Measurements from ENCODE around the gene DNAI1.
"Not testable (repeated sequence)": the region's sequence is repeated elsewhere in the genome, so short reads cannot be mapped to it uniquely, and the experiment has no call there.

Gene DNAI1

DNA sequence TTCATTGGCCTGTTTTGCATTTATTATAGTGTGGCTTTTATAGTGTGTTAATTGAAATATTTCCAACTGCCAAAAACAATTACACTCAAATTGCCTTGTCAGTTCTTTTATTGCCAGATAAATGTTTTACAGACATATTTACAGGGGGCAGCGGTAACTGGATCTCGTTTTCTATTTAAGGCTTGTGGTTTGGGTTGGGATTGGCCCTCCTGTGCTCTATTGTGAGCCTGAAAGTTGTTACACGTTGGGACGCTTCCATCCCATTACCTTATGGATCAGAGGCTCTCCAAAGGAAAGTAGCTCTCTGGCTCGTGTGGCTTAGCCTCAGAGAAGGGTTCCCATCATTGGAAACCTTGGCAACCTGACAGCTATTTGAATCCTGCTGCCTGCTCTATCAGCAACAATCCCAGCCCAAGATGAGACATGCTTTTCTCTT, 20.8 kb downstream of the DNAI1 start:
- ATAC-seq, result no peak
- TF ChIP-seq TCF4 (CRISPR knock-in tag; IDR thresholded peaks at IDR 0.05; ENCODE audit: borderline replicate concordance) (no peak), ZFP30 (CRISPR knock-in tag; IDR thresholded peaks at IDR 0.05) (no peak), ESRRG (CRISPR knock-in tag; IDR thresholded peaks at IDR 0.05) (no peak), ZC3H10 (CRISPR knock-in tag; IDR thresholded peaks at IDR 0.05) (no peak), ZNF8 (CRISPR knock-in tag; IDR thresholded peaks at IDR 0.05) (no peak), CSRNP3 (CRISPR knock-in tag; IDR thresholded peaks at IDR 0.05) (no peak), PPARA (CRISPR knock-in tag; IDR thresholded peaks at IDR 0.05; ENCODE audit: borderline replicate concordance) (no peak), ISL1 (CRISPR knock-in tag; IDR thresholded peaks at IDR 0.05) (no peak), CSDC2 (CRISPR knock-in tag; IDR thresholded peaks at IDR 0.05) (no peak), SNAI2 (CRISPR knock-in tag; IDR thresholded peaks at IDR 0.05) (no peak), ZFP3 (CRISPR knock-in tag; IDR thresholded peaks at IDR 0.05) (no peak), TOX (CRISPR knock-in tag; IDR thresholded peaks at IDR 0.05; ENCODE audit: borderline replicate concordance) (no peak), ARNTL (CRISPR knock-in tag; IDR thresholded peaks at IDR 0.05; ENCODE audit: borderline replicate concordance, low read depth) (no peak), OSR1 (CRISPR knock-in tag; IDR thresholded peaks at IDR 0.05) (no peak), POU6F1 (CRISPR knock-in tag; IDR thresholded peaks at IDR 0.05; ENCODE audit: borderline replicate concordance, low read depth) (no peak)
- TF ChIP-seq, protein P1, sequence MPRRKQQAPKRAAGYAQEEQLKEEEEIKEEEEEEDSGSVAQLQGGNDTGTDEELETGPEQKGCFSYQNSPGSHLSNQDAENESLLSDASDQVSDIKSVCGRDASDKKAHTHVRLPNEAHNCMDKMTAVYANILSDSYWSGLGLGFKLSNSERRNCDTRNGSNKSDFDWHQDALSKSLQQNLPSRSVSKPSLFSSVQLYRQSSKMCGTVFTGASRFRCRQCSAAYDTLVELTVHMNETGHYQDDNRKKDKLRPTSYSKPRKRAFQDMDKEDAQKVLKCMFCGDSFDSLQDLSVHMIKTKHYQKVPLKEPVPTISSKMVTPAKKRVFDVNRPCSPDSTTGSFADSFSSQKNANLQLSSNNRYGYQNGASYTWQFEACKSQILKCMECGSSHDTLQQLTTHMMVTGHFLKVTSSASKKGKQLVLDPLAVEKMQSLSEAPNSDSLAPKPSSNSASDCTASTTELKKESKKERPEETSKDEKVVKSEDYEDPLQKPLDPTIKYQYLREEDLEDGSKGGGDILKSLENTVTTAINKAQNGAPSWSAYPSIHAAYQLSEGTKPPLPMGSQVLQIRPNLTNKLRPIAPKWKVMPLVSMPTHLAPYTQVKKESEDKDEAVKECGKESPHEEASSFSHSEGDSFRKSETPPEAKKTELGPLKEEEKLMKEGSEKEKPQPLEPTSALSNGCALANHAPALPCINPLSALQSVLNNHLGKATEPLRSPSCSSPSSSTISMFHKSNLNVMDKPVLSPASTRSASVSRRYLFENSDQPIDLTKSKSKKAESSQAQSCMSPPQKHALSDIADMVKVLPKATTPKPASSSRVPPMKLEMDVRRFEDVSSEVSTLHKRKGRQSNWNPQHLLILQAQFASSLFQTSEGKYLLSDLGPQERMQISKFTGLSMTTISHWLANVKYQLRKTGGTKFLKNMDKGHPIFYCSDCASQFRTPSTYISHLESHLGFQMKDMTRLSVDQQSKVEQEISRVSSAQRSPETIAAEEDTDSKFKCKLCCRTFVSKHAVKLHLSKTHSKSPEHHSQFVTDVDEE (CRISPR knock-in tag; IDR thresholded peaks at IDR 0.05), result no peak
- TF ChIP-seq, protein P2, sequence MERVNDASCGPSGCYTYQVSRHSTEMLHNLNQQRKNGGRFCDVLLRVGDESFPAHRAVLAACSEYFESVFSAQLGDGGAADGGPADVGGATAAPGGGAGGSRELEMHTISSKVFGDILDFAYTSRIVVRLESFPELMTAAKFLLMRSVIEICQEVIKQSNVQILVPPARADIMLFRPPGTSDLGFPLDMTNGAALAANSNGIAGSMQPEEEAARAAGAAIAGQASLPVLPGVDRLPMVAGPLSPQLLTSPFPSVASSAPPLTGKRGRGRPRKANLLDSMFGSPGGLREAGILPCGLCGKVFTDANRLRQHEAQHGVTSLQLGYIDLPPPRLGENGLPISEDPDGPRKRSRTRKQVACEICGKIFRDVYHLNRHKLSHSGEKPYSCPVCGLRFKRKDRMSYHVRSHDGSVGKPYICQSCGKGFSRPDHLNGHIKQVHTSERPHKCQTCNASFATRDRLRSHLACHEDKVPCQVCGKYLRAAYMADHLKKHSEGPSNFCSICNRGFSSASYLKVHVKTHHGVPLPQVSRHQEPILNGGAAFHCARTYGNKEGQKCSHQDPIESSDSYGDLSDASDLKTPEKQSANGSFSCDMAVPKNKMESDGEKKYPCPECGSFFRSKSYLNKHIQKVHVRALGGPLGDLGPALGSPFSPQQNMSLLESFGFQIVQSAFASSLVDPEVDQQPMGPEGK (CRISPR knock-in tag; IDR thresholded peaks at IDR 0.05; ENCODE audit: borderline replicate concordance), result no peak

DNA sequence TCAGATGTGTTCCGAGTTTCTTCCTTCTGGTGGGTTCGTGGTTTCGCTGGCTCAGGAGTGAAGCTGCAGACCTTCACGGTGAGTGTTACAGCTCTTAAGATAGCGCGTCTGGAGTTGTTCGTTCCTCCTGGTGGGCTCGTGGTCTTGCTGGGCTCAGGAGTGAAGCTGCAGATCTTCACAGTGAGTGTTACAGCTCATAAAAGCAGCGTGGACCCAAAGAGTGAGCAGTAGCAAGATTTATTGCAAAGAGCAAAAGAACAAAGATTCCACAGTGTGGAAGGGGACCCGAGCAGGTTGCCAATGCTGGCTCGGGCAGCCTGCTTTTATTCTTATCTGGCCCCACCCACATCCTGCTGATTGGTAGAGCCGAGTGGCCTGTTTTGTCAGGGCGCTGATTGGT, 23.0 kb downstream of the DNAI1 start:
- ATAC-seq, result not testable (repeated sequence)

GRCh38 chr9:34482746-34483145, 24.1 kb downstream of the DNAI1 start:
- not testable (repeated sequence) for ATAC-seq

DNA sequence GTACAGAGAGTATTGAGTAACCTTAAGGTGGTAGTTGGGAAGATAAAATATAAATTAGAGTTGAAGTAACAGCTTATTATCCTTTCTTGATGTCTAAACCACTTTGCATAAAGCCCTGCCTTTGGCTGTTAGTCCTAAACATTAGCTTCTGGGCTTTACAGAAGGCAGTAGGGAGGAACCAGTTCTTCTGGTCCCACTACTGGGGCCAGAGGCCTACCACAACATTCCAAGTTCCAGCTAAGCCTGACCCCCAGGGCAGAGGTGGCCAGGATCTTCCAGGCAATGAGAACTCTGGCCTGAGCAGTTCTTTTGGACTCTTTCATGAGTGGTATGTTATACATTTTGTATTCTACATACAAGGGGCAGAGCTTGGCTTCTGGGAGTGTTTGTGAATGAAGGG, 26.1 kb downstream of the DNAI1 start:
- ATAC-seq, result no peak
- no peak for TF ChIP-seq CSDC2 (CRISPR knock-in tag; IDR thresholded peaks at IDR 0.05)

GRCh38 chr9:34485822-34486221, 27.2 kb downstream of the DNAI1 start:
- ATAC-seq, result no peak
- TF ChIP-seq, protein P2 (CRISPR knock-in tag; IDR thresholded peaks at IDR 0.05; ENCODE audit: borderline replicate concordance), result no peak
- TF ChIP-seq PPARA (CRISPR knock-in tag; IDR thresholded peaks at IDR 0.05; ENCODE audit: borderline replicate concordance) (no peak), CREB5 (CRISPR knock-in tag; IDR thresholded peaks at IDR 0.05; ENCODE audit: low read depth) (no peak), ZC3H10 (CRISPR knock-in tag; IDR thresholded peaks at IDR 0.05) (no peak), CSRNP3 (CRISPR knock-in tag; IDR thresholded peaks at IDR 0.05) (no peak), ZFP30 (CRISPR knock-in tag; IDR thresholded peaks at IDR 0.05) (no peak)
- TF ChIP-seq, protein P1 (CRISPR knock-in tag; IDR thresholded peaks at IDR 0.05), result no peak

Data from SK-N-SH treated with all-trans-retinoic acid at 6 μM for 48 hours (cell line).